Left kidney (tissue), 8 donors: ENCODE measurements around the gene NDUFB10. TPM values are rescaled to one million over a fixed set of nuclear protein-coding genes. Genes with fewer than 3 reads are reported as not detected.
"Not testable (repeated sequence)": the region's sequence is repeated elsewhere in the genome, so short reads cannot be mapped to it uniquely, and the experiment has no call there.

ENCODE experiments used
- DNase-seq: peaks from one replicate; pipeline ENCODE4 v3.0.0-alpha.2; 2013
- long read RNA-seq, 8 donors: transcript quantifications; one replicate each; lab custom pipeline, GENCODE V29; 2026
- polyA plus RNA-seq: library from polyadenylated mRNA; unstranded; fragments of 120-200 nt; gene quantifications from one replicate; pipeline ENCODE4 v1.2.1, GENCODE V29; 2013; ENCODE audit not compliant: insufficient read length

The NDUFB10 gene
- 116 TPM for polyA plus RNA-seq
- long read RNA-seq, donor 1, transcript NDUFB10-202 (3 exons, 830 nt), result minor isoform, 23 of 7,040 reads
- long read RNA-seq, donor 1, transcript NDUFB10-203 (2 exons, 958 nt), result minor isoform, 7 of 7,040 reads
- long read RNA-seq, donor 1, transcript NDUFB10-201 (4 exons, 705 nt), result major isoform, 120 of 7,040 reads
- long read RNA-seq, donor 1, partial matches to known transcripts, result 6,561 of 7,040 reads
- long read RNA-seq, donor 1, other reads (novel, unspliced or antisense), result 325 of 7,040 reads
- long read RNA-seq, donor 2, transcript NDUFB10-202 (3 exons, 830 nt), result minor isoform, 16 of 6,456 reads
- long read RNA-seq, donor 2, transcript NDUFB10-201 (4 exons, 705 nt), result major isoform, 71 of 6,456 reads
- long read RNA-seq, donor 2, partial matches to known transcripts, result 6,079 of 6,456 reads
- long read RNA-seq, donor 2, other reads (novel, unspliced or antisense), result 283 of 6,456 reads
- long read RNA-seq, donor 3, transcript NDUFB10-201 (4 exons, 705 nt), result major isoform, 74 of 4,640 reads
- long read RNA-seq, donor 3, transcript NDUFB10-202 (3 exons, 830 nt), result minor isoform, 12 of 4,640 reads
- long read RNA-seq, donor 3, partial matches to known transcripts, result 3,435 of 4,640 reads
- long read RNA-seq, donor 3, other reads (novel, unspliced or antisense), result 1,114 of 4,640 reads
- long read RNA-seq, donor 4, transcript NDUFB10-201 (4 exons, 705 nt), result major isoform, 11 of 18 reads
- long read RNA-seq, donor 4, partial matches to known transcripts, result 5 of 18 reads
- long read RNA-seq, donor 4, other reads (novel, unspliced or antisense), result 0 of 18 reads
- long read RNA-seq, donor 5, transcript NDUFB10-202 (3 exons, 830 nt), result minor isoform, 26 of 11,904 reads
- long read RNA-seq, donor 5, transcript NDUFB10-201 (4 exons, 705 nt), result major isoform, 166 of 11,904 reads
- long read RNA-seq, donor 5, transcript NDUFB10-203 (2 exons, 958 nt), result minor isoform, 6 of 11,904 reads
- long read RNA-seq, donor 5, partial matches to known transcripts, result 9,458 of 11,904 reads
- long read RNA-seq, donor 5, other reads (novel, unspliced or antisense), result 2,243 of 11,904 reads
- long read RNA-seq, donor 6, transcript NDUFB10-202 (3 exons, 830 nt), result minor isoform, 24 of 8,102 reads
- long read RNA-seq, donor 6, transcript NDUFB10-203 (2 exons, 958 nt), result minor isoform, 7 of 8,102 reads
- long read RNA-seq, donor 6, transcript NDUFB10-201 (4 exons, 705 nt), result major isoform, 120 of 8,102 reads
- long read RNA-seq, donor 6, partial matches to known transcripts, result 3,672 of 8,102 reads
- long read RNA-seq, donor 6, other reads (novel, unspliced or antisense), result 4,278 of 8,102 reads
- long read RNA-seq, donor 7, transcript NDUFB10-202 (3 exons, 830 nt), result minor isoform, 20 of 186 reads
- long read RNA-seq, donor 7, transcript NDUFB10-205 (4 exons, 495 nt), result minor isoform, 5 of 186 reads
- long read RNA-seq, donor 7, transcript NDUFB10-201 (4 exons, 705 nt), result major isoform, 132 of 186 reads
- long read RNA-seq, donor 7, transcript NDUFB10-203 (2 exons, 958 nt), result minor isoform, 22 of 186 reads
- long read RNA-seq, donor 7, partial matches to known transcripts, result 7 of 186 reads
- long read RNA-seq, donor 7, other reads (novel, unspliced or antisense), result 0 of 186 reads
- long read RNA-seq, donor 8, transcript NDUFB10-201 (4 exons, 705 nt), result major isoform, 41 of 3,589 reads
- long read RNA-seq, donor 8, transcript NDUFB10-202 (3 exons, 830 nt), result minor isoform, 8 of 3,589 reads
- long read RNA-seq, donor 8, partial matches to known transcripts, result 2,912 of 3,589 reads
- long read RNA-seq, donor 8, other reads (novel, unspliced or antisense), result 628 of 3,589 reads

DNA sequence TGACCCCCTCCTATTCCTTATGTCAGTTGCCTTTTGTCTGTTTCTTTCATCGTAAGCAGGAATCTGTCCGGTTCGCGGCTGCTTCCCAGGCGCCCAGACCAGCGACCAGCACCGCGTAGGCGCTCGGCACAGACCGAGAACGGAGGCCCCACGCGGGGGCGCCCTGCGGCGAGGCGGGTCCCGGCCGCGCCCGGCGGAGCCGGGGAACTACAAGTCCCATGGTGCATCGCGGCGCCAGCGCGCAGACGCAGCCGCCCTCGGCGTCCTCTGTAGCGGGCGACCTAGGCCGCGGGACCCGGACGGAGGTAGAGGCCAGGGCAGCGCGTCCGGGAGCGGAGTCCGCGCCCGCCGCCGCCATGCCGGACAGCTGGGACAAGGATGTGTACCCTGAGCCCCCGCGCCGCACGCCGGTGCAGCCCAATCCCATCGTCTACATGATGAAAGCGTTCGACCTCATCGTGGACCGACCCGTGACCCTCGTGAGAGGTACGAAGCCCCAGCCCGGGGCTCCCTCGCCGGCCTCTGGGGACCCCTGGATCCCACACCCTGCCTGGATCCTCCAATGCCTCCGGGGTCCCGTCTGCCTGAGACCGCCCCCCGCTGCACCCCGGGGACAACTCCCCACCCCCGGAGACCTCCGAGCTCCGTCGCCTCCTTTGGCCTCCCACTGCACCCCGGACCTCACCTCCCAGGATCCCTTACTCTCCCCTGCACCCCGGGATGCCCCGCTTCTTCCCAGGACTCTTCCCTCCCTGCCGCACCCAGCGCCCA, at the start of gene NDUFB10:
TSS of gene NDUFB10 (plus strand) at position 270 of the 771 bp plus-strand sequence. CDS start at position 357, 87 bp downstream.
- DNase-seq, result peak; percentile 83

DNA sequence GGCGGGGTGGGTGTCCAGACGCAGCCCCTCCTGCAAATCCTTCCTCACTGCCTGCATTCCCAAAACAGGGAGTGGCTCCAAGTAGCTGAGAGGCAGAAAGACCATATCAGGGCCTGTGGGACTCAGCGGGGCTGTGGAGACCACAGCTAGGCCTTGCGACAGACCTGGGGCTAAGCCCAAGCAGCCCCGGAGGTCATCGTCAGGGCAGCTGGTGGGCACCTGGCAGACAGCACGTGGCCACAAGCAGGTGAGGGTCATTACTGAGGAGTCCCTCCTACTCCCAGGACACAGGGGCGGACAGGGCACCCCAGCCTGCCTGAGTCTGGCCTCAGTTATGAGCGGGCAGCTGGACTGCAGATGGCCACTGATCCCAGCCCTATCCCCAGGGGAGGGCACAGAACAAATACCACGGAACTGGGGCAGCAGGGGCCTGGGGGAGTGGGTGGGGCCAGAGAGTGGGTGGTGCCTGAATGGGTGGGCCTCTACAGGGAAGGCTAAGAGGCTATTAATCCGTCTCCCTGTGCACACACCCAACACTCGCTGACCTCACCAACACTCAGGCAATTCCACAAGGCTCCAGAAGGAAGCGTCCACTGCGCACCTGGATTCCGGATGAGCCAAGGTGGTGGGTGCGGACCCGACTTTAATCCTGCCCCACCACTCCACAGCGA, 49.6 kb upstream of the NDUFB10 start:
- DNase-seq, result no peak

DNA sequence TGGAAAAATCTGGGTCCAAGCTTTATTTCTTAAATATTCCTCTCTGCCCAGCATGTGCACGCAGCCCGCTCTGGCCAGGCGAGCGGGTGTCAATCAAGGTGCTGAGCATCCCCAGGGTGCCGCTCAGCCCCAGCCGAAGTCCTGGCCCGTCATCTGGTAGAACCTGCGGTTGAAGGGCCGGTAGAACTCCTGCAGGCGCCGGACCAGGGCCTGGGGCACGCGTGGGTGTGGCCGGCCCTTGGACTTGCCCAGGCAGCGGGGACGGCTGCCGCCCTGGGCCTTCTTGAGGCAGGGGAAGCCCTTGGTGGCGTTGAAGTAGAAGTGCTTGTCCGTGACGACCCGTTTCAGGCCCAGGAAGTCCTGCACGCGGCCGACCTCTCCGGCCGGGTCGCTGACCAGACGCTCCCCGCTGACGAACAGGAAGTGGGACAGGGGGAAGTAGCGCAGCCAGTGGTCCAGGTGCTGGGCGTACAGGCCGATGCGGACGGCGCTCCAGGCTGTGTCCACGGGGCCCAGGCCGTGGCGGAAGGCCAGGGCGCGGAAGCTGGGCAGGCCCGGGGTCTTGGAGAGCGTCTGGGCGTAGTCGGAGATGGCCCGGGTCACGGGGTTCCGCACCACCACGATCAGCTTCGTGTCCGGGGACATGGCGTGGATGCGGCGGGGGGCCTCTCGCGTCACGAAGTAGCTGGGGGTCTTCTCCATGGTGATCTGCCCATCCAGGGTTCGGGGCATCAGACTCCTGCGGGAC, 47.7 kb upstream of the NDUFB10 start:
- DNase-seq, result no peak

DNA sequence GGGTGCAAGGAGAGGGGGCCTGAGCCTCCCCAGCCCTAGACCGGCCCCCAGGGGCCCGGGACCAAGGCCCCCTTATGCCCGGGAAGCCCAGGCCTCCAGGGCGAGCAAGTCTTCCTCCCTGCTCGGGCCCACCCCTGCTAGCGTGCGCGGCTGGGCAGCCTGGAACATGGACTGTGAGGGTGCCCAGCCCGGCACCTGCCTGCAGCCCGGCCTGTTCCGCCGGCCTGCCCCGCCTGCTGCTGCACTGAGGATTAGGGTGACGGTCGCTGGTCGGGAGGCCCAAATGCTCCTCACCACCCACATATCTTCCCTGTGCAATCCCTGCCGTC, 47.2 kb upstream of the NDUFB10 start:
- DNase-seq, result no peak

DNA sequence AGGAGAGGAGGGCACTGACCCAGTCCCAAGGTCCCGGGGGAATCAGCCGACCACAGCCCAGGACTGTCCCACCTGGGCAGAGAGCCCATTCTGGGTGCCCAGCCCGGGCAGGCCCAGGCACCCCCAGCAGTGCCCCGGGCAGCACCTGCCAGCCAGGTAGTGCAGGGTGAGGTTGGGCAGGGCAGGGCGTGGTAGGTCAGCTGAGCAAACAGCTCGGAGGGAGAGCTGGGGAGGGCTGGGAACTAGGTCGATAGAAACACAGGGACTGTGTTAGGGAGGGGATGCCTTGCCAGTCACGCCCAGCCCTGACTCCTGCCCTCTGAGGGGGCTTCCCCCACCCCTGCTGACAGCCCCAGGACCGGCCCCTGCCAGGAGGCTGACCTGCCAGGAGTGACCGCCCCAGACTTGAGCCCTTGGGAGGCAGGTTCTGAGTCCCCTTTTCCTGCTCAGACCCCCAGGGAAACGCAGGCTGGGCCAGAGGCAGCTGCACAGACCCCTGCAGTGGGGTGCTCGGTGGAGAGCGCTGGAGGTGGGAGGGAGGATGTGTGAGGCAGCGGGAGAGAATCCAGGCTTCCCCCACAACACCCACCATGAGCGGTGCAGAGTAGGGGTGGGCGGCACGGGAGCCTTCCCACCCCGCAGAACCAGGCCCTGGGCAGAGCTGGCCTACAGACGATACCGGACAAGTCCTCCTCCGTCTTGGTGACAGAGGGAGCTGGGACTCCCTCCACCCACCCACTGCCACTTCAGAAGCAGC, 45.8 kb upstream of the NDUFB10 start:
- no peak for DNase-seq

DNA sequence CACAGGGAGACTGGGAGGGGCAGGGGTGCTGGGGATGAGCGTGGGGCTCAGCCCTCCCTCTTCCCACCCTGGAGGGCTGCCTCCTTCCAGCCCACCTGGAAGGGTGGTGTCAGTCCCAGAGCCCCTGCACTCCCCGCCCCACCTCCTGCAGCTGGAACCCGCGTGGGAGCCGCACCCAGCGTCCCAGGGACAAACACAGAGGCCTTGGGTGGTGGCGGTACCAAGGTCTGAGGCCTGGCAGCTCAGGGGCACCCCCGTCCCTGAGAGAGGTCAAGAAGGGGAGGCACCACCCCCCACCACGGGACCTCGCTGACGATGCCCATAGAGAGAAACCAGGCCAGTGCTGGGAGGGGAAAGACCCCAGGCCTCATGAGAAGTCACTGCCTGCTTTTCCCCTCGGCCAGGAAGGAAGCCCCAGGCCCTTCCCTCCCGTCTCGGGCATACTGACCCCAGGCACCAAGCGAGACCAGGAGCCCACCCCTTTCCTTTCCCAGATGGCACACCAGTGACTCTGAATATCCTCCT, 45.2 kb upstream of the NDUFB10 start:
- no peak for DNase-seq

DNA sequence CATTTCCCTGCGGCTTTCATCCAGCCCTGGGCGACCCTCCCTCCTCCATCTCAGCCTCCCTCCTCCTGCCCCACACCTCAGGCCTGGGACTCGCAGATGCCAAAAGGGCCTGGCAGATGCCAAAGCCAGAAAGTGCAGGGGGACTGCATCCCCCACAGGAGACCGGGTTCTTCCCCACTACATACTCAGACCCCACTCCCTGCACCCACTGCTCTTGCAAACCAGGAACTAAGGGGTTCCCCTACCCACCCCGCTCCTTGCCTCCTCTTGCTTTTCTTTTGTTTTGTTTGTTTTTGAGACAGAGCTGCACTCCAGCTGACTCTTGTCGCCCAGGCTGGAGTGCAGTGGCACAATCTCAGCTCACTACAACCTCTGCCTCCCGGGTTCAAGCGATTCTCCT, 44.4 kb upstream of the NDUFB10 start:
- DNase-seq, result no peak

DNA sequence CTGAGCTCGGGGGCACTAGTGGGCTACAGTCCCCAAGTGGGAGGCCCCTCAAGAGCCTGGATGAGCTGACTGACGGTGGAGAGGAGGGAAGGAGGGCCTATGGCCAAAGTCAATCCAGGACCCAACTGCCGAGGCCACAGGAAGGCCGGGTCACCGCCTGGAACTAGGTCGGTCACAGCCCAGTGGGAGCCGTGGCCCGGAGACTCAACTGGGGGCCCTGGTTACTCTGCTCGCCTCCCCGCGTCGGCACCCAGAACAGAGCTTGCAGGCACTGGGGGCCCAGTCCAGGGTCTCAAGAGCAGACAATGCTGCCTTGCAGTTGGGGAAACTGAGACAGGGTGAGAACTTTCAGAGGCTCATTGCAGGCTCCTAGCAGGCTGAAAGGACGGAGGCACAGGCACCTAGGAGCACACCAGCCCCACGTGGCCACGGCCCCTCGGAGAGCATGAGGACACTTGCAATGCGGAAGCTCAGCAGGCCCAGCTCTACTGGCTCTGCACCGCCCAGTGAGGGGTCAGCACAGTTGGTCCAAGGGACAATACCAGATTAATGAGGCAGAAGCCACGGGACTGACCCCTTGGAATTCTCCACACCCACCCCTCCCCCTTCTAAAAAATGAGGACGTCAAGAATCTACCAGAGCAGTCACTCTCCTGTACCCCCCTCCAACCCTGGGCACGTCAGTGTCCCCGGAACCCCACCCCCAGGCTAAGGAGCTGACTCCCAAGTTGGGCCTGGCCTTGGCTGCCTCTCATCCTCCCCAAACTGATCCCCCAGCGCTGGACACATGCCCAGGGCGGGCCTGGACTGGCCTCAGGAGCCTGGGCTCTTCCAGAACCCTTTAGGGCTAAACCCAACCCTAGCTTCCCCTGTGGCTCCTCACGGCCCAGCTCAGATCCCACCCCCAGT, 43.4 kb upstream of the NDUFB10 start:
- DNase-seq, result no peak

DNA sequence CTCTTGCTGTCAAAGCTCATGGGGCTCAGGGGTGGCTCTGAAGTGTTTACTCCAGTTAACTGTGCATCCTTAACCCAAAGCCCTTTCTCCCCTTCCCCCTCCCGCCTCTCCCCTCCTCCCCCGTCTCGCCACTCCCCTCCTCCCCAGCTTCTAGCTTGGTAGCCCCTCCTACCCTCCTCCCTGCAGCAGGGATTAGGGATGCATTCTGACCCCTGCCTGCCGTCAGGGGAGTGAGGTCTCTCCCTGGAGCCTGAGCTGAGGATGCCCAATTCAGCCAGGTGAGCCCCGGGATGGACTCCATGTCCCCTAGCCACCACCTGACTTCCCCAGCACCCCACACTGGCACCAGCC, 42.7 kb upstream of the NDUFB10 start:
- DNase-seq, result no peak

DNA sequence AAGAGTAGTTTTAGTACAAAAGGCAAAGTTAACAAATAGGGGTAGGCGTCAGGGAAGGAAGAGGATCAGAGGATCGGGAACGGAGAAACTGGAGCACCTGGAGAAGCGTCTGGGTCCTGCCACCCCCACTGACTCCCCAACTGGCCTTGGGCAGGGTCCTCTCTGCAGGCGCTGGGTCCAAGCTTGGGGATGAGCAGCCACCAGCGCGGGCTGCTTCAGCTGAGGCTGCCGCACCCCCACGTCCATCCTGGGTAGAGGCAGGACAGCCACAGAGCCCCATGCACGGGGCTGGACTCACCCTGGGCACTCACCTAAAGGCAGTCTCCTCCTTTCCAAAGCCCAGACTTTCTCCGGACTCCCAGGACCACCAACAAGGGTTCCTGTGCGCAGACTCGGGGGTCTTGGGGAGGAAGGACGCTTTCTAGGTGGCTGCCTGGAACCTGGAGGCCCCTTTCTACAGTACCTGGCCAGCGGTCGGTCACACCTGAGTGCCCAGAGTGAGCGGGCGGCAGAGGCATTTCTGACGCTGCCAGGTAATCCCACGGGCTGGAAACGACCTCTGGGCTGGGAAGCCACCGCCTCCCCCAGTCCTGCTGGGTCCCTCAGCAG, 42.2 kb upstream of the NDUFB10 start:
- no peak for DNase-seq

DNA sequence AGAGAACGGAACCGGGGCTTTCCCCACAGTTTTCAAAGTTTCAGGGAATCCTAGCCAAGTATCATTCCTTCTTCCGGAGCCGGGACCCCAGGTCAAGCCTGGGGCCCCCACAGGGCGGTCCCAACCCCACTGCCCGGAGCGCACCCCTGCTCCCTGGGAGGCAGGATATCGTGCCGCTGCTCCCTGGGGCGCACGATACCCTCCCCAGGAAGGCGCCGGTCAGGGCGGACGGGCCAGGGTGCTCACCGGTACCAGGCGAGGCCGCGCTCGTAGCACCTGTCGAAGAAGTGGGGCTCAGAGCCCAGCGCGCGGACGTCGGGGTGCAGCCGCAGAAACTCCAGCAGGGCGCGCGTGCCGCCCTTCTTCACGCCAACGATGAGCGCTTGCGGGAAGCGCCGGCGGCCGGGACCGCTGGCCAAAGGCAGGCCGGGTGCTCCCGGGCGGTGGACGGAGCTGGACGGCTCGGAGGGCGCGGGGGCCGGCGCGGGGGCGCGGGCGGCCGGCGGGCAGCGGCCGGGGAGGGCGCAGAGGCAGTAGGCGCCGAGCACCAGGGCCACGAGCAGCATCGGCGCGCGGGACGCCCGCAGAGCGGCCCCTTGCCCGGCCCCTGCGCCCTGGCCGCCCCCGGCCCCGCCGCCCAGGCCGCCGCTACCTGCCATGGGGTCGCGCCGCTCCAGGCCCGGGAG, 41.5 kb upstream of the NDUFB10 start:
- no peak for DNase-seq

DNA sequence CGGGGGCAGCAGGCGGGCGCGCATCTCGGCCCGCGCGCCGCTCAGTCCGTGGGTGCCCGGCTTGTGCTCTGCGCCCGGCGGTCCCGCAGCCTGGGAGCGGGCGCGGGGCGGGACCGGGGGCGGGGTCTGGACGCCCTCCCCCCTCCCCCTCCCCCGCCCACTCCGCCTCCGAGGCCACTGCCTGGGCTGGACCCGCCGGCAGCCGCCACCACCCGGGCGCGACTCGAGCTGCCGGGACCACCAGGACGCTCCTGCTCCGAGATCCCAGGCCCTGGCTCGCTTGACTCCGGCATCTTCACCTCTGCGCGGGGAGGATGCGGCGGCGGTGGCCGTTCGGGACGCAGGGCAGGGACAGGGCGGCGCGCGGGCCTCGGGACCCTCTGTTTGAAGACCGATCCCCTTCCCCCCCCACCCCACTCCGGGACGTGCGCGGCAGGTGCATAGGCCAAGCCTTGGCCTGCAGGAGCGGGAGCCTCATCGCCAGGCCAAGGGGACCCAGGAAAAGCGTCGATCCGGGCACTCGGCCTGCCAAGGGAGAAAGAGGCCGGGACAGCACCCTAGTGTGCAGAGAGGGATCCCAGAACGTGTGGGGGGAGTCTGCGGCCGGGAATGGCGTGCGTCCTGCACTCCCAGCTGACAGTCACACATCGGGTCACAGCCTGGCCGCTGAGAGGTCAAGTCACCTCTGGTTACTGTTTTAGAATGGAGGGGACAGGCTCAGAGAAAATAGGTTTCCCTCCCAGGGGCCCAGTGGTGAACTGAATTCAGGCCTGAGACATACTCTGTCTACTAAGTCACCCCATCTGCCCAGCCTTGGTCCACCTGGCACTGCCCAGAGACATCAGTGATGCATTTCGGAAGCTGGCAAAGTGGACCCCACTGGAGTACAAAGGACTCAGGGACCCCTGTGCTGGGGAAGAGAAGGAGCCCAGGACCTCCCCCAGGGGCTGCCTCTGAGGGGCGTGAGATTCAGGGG, 40.7 kb upstream of the NDUFB10 start, which contains the start of gene HS3ST6:
TSS of gene HS3ST6 (minus strand) at position 65 of the 976 bp plus-strand sequence. CDS start 92 bp downstream, outside the sequence.
- no peak for DNase-seq

DNA sequence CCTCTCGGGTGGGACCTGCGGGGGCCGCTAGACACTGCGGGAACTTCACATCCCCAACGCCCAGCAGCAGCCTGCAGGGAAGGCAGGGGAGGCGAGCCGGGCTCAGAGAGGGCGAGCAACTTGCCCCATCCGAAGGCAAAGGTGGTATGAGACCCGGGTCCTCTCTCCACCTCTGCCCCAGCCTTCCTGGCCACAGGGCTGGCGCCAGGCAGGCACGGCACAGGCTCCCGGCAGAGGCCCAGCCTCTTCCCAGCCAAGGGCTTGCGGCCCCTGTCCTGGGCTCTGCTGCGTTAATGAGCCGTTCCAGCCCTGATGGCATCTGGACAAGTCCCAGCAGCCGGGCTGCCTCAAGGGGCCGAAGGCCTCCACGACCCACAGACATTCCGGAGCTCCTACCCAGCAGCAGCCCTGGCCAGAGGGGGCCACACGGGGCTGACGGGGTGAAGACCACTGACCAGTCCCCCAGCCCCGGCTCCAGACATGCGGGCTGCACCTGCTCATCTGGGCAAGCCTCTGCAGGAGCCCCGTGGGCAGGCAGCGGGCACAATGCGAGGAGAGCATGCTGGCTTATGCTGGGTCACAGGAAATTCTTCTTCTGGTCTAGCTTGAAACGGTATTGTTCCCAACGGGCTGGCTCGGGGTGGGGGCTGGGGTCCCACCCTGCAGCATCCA, 39.9 kb upstream of the NDUFB10 start:
- no peak for DNase-seq

DNA sequence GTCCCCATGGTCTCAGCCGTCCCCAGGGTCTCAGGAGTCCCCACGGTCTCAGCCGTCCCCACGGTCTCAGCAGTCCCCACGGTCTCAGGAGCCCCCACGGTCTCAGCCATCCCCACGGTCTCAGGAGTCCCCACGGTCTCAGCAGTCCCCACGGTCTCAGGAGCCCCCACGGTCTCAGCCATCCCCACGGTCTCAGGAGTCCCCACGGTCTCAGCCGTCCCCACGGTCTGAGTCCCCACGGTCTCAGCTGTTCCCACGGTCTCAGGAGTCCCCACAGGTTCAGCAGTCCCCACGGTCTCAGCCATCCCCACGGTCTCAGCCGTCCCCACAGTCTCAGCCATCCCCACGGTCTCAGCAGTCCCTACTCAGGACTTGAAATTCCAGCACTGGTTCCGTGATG, 39.2 kb upstream of the NDUFB10 start:
- not testable (repeated sequence) for DNase-seq
